Epithelial cell of esophagus (primary cell): ENCODE results near the gene MLYCD.

Source experiments
- DNase-seq: peaks from one replicate; pipeline ENCODE4 v3.0.0; 2010; ENCODE audit warnings: low read depth
- H3K4me3 ChIP-seq: 2 replicates; pipeline ENCODE4 v1.5.1; 2011; ENCODE audit warnings: mild to moderate bottlenecking, low read length, control low read depth
- TF ChIP-seq, protein P1 (sequence below): IDR thresholded peaks from 2 replicates; pipeline ENCODE4 v1.5.1; 2011; ENCODE audit warnings: low read depth, mild to moderate bottlenecking, low read length, control low read depth, inconsistent platforms; ENCODE audit not compliant: insufficient read depth; ENCODE audit errors: missing control alignments

MLYCD gene

DNA sequence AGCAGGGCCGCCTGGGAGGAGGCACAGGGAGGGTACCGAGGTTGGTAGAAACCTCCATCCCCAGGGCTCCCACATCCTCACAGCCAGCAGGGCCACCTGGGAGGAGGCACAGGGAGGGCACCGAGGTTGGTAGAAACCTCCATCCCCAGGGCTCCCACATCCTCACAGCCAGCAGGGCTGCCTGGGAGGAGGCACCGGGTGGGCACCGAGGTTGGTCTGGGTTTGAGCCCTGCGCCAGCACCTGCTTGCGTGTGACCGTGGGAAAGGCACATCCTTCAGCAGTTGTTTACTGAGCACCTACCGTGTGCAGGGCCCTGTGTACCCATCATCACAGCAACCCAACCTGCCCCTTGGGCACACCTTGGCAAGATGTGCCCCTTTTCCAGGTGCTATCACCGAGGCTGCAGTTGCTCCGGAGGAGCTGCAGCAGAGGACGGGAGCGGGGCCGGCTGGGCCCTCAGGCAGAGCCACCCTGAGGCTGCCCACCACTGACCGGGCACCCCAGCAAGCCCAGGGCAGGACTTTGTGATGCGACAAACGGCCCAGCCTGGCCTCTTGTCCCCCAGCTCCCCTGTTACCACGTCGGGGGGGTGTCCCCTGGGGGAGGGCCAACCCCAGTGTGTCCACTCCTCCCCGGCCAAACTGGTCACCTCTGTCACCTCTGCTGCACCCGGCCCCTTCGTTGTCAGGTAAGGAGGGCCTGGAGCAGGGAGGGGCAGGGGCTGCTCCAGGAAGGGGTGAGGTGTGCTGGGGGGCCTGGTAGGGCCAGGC, 32.0 kb downstream of the MLYCD start:
- no peak for DNase-seq
- H3K4me3 ChIP-seq: no peak overlapping the region
- TF ChIP-seq, protein P1, sequence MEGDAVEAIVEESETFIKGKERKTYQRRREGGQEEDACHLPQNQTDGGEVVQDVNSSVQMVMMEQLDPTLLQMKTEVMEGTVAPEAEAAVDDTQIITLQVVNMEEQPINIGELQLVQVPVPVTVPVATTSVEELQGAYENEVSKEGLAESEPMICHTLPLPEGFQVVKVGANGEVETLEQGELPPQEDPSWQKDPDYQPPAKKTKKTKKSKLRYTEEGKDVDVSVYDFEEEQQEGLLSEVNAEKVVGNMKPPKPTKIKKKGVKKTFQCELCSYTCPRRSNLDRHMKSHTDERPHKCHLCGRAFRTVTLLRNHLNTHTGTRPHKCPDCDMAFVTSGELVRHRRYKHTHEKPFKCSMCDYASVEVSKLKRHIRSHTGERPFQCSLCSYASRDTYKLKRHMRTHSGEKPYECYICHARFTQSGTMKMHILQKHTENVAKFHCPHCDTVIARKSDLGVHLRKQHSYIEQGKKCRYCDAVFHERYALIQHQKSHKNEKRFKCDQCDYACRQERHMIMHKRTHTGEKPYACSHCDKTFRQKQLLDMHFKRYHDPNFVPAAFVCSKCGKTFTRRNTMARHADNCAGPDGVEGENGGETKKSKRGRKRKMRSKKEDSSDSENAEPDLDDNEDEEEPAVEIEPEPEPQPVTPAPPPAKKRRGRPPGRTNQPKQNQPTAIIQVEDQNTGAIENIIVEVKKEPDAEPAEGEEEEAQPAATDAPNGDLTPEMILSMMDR: no peak

DNA sequence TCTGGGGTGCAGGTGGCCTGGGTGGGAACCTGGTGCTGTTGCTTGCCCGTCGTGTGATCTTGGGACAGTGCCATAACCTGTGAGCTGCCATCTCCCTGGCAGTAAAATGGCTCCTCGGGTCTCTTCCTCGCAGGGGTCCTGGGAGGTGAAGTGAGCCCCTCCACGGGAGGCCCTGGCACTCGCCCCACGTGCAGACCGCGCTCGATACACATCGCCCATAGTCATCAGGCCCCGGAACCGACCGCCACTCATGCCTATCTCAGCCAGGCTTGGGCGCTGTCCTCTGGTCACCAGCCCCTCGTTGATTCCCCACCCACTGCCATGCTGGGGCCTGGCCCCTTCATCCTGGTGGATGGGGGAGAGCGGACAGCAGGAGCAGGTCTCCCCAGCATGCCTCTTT, 32.6 kb downstream of the MLYCD start:
- DNase-seq: no peak
- TF ChIP-seq, protein P1: no peak
- H3K4me3 ChIP-seq: no peak overlapping the region

DNA sequence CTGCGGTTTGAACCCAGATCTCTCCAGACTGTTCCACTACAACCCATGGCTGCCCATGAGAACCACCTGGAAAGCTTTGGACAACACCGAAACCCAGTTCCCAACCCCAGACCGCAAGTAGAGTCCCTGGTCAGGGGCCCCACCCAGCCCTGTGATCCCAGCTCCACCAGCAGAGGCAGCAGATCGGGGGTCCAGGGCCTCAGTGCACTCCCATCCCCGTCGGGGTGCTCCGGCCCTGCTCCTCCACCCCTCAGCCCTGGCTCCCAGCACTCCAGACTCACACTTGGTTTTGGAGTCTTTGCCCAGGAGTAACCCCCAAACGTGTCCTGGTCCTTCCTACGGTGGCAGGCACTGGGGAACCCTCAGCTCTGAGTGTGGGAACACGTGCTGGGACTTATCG, 33.4 kb downstream of the MLYCD start:
- DNase-seq: no peak
- no peak overlapping the region for H3K4me3 ChIP-seq
- TF ChIP-seq, protein P1: no peak

DNA sequence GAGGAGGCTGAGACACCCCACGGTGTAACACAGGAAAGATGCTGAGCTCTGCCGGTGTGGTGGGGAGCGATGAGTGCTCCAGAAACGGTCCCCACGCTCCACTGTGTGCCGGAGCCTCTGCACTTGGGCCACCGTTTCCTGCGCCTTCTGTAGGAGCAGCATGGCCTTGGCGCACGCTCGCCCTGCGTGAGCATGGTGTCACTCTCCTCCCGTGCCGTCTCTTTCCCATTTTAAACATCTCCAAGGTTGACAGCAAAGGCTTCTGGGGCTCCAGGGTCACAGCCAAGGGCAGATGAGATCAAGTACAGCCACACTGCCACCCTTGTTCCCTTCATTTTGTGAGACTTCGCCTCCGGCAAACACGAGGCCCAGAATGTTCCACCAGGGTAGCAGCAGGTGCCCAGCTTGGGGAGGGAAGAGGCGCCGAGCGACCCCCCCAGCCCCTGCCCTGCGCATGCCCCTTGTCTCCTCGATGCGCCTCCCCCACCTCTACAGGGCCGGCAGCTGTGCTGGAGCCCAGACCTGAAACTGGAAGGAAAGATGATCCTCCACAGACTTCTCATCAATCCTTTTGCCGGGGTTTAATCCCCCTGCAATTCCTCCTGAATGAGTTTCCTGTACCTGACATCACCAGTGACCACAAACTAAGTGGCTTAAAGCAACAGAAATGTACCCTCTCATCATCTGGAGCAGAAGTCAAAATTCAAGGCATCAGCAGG, 34.2 kb downstream of the MLYCD start:
- H3K4me3 ChIP-seq: no peak overlapping the region
- no peak for DNase-seq
- TF ChIP-seq, protein P1: no peak

DNA sequence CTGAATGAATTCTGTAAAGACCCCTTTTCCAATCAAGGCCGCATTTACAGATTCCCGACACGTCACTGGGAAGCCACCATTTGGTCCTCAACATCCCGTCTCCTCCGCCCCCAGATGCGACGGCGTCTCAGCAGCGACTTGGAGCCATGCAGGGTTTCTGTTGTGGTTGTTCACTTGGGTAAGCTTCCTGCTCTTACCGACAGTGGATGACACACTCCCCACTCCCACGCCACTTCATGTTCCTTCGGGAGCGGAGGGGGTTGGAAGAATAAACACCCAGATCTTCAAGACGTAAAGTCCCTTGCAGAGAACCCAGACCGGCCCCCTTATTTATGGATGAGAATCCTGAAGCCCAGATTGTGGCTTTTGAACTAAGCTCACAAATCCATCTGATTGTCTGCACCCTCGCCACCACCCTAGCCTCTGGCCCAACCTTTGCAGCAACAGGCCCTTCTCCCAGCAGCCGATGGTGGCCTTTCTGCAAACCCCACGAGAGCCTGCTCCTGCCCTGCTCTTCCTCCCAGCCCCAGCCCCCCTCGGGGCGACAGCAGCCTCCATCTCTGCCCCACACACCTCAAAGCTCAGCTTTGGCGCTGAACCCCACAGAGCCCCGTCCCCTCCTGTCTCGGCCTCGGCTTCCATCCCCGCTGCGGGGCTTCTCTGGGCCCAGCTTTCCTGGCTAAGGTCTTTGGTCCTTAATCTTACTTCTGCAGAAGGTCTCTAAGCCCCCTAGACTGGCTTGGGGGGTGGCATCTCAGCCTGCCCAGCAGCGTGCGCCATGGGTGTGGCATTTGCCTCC, 35.2 kb downstream of the MLYCD start:
- H3K4me3 ChIP-seq: no peak overlapping the region
- DNase-seq: no peak
- TF ChIP-seq, protein P1: no peak

DNA sequence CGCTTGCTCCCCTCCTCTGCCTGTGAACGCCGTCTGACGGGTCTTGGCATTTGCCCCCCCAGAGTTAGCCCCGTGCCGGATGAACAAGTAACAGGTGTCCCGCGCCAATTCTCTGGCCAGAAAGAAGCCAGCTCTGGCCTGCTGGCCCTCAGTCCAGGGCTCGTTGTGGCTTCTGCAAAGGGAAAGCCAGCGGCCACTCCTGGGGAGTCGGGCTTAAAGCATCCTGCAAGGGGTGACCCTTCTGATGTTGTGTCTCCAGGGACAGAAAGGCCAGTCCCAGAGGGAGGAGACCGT, 35.7 kb downstream of the MLYCD start:
- H3K4me3 ChIP-seq: no peak overlapping the region
- no peak for DNase-seq
- TF ChIP-seq, protein P1: no peak
